Breast epithelium (tissue), 4 donors: ENCODE data around the gene SH2B3. TPM values are rescaled to one million over a fixed set of nuclear protein-coding genes. Genes with fewer than 3 reads are reported as not detected.

Experiments used
- DNase-seq, 2 donors: peaks; one replicate each; pipeline ENCODE4 v3.0.0-alpha.2; 2019; ENCODE audit warnings: low spot score in 2 of 2
- H3K27ac ChIP-seq, 2 donors: fragments of 200-600 bp; sonication (generic) in 1 of 2; one replicate each; pipeline ENCODE4 v1.5.1; 2016 to 2019; ENCODE audit warnings: mild to moderate bottlenecking in 1 of 2
- H3K27me3 ChIP-seq, 2 donors: fragments of 200-600 bp; sonication (generic) in 1 of 2; one replicate each; pipeline versions ENCODE4 v1.5.1 to v1.6.0; 2017 to 2019; ENCODE audit warnings: control low read depth in 1 of 2, mild to moderate bottlenecking in 1 of 2
- H3K36me3 ChIP-seq: fragments of 200-600 bp; one replicate; pipeline ENCODE4 v1.5.1; 2019
- H3K4me1 ChIP-seq, 2 donors: fragments of 200-600 bp; sonication (generic); one replicate each; pipeline ENCODE4 v1.5.1; 2016 to 2019; ENCODE audit warnings: control low read depth in 1 of 2
- H3K4me3 ChIP-seq, 3 donors: fragments of 200-600 bp; sonication (generic); 1 replicate in 2 of 3; 2 replicates in 1 of 3; pipeline ENCODE4 v1.5.1; 2016 to 2019; ENCODE audit warnings: mild to moderate bottlenecking in 3 of 3, moderate library complexity in 2 of 3
- H3K9me3 ChIP-seq, 2 donors: fragments of 200-600 bp; sonication (generic) in 1 of 2; one replicate each; pipeline ENCODE4 v1.5.1; 2016 to 2019; ENCODE audit warnings: control low read depth in 1 of 2
- CTCF ChIP-seq, 3 donors: fragments of 450-650 bp; IDR thresholded peaks; one replicate each; pipeline ENCODE4 v1.5.1; 2016 to 2017; ENCODE audit warnings: antibody characterized with exemption in 3 of 3, mild to moderate bottlenecking in 3 of 3, moderate library complexity in 3 of 3
- POLR2A ChIP-seq: fragments of 450-650 bp; IDR thresholded peaks from one replicate; pipeline ENCODE4 v1.6.1; 2016; ENCODE audit warnings: antibody characterized with exemption, mild to moderate bottlenecking, moderate library complexity
- POLR2AphosphoS5 ChIP-seq, 3 donors: sonication (generic); formaldehyde crosslinking; IDR thresholded peaks; one replicate each; pipeline ENCODE4 v1.6.1; 2017; ENCODE audit warnings: antibody characterized with exemption in 3 of 3
- intact Hi-C: fragments of 100-400 bp; cut with DNase I; formaldehyde crosslinking; loops from one replicate; pipeline ENCODE4 v1.15.1; 2023; ENCODE audit warnings: low total_unique reads
- total RNA-seq, 3 donors: library from RNA; depleted of rRNA; stranded (reverse); fragments of >200 nt; gene quantifications; one replicate each; pipeline ENCODE4 v1.1.0, GENCODE V29; 2016

SH2B3 gene
- total RNA-seq, 3 donors from 2014 or later, result 13.9 to 27.4 (median 17.4) TPM

- intact Hi-C loops, result no loop called here
- Histone ChIP-seq H3K27ac (no peak overlapping the region), H3K27me3 (no peaks in the 10 kb centered on the region), H3K4me1 (no peaks in the 10 kb centered on the region), H3K36me3 (peaks cover 9% of the 10 kb centered on the region), H3K9me3 (no peaks in the 10 kb centered on the region), H3K4me3 (no peak overlapping the region)
- TF ChIP-seq CTCF (IDR thresholded peaks at IDR 0.05) (peak; percentile 87 to 88 (median 88)), POLR2AphosphoS5 (IDR thresholded peaks at IDR 0.05) (no peak), POLR2A (no peak)
- DNase-seq, result peak in 1 of 2 donors; percentile 15
Measured at GRCh38 chr12:111451649-111452129, 46.0 kb downstream of the SH2B3 start.

- Histone ChIP-seq H3K4me1 (no peaks in the 10 kb centered on the region), H3K27ac (no peak overlapping the region), H3K36me3 (peaks cover 9% of the 10 kb centered on the region), H3K4me3 (no peak overlapping the region), H3K9me3 (no peaks in the 10 kb centered on the region), H3K27me3 (no peaks in the 10 kb centered on the region)
- intact Hi-C loops, result no loop called here
- DNase-seq, result peak in 1 of 2 donors; percentile 13
- no peak for TF ChIP-seq POLR2A
- no peak for TF ChIP-seq POLR2AphosphoS5 (IDR thresholded peaks at IDR 0.05)
- TF ChIP-seq CTCF (IDR thresholded peaks at IDR 0.05), result no peak
Measured at GRCh38 chr12:111453071-111453989, 47.6 kb downstream of the SH2B3 start.

GRCh38 chr12:111454311-111454710, 48.6 kb downstream of the SH2B3 start:
- Histone ChIP-seq H3K36me3 (peaks cover 9% of the 10 kb centered on the region), H3K4me1 (no peaks in the 10 kb centered on the region), H3K27me3 (no peaks in the 10 kb centered on the region), H3K4me3 (no peak overlapping the region), H3K9me3 (no peaks in the 10 kb centered on the region), H3K27ac (no peak overlapping the region)
- intact Hi-C loops, result no loop called here
- DNase-seq, result no peak
- TF ChIP-seq CTCF (IDR thresholded peaks at IDR 0.05), result no peak
- TF ChIP-seq POLR2A, result no peak
- no peak for TF ChIP-seq POLR2AphosphoS5 (IDR thresholded peaks at IDR 0.05)

- peaks cover 9% of the 10 kb centered on the region for H3K36me3 ChIP-seq
- DNase-seq, result no peak
Measured at GRCh38 chr12:111454716-111455447, 49.2 kb downstream of the SH2B3 start.

More at GRCh38 chr12:111454716-111455447, 49.2 kb downstream of the SH2B3 start:
- intact Hi-C loops, result no loop called here
- Histone ChIP-seq H3K27me3 (no peaks in the 10 kb centered on the region), H3K4me1 (no peaks in the 10 kb centered on the region), H3K27ac (peak overlapping the region in 1 of 2 donors; percentile 16), H3K9me3 (no peaks in the 10 kb centered on the region), H3K4me3 (no peak overlapping the region)
- TF ChIP-seq POLR2A, result no peak
- no peak for TF ChIP-seq CTCF (IDR thresholded peaks at IDR 0.05)
- no peak for TF ChIP-seq POLR2AphosphoS5 (IDR thresholded peaks at IDR 0.05)
